Uterus (tissue), 4 donors: ENCODE measurements around the gene MYO1A. TPM values are rescaled to one million over a fixed set of nuclear protein-coding genes. Genes with fewer than 3 reads are reported as not detected.
A peak's percentile ranks its signal among the peaks of the same experiment; 100 is the strongest.

Experiments used
- DNase-seq, 2 donors: peaks; one replicate each; pipeline ENCODE4 v3.0.0-alpha.2; 2019 to 2020
- H3K27ac ChIP-seq, 2 donors: fragments of 200-600 bp; sonication (generic); 1 replicate in 1 of 2; 2 replicates in 1 of 2; pipeline ENCODE4 v1.5.1; 2016 to 2018
- H3K27me3 ChIP-seq, 2 donors: fragments of 200-600 bp; sonication (generic); one replicate each; pipeline ENCODE4 v1.5.1; 2018 to 2019; ENCODE audit warnings: control low read depth in 1 of 2
- H3K36me3 ChIP-seq, 2 donors: fragments of 200-600 bp; sonication (generic); one replicate each; pipeline ENCODE4 v1.5.1; 2019; ENCODE audit warnings: control low read depth in 1 of 2
- H3K4me1 ChIP-seq, 2 donors: fragments of 200-600 bp; sonication (generic); one replicate each; pipeline ENCODE4 v1.5.1; 2018 to 2019; ENCODE audit warnings: control low read depth in 1 of 2
- H3K4me3 ChIP-seq, 2 donors: fragments of 200-600 bp; sonication (generic); 1 replicate in 1 of 2; 2 replicates in 1 of 2; pipeline ENCODE4 v1.5.1; 2018 to 2019; ENCODE audit warnings: mild to moderate bottlenecking in 1 of 2
- H3K9me3 ChIP-seq, 2 donors: fragments of 200-600 bp; sonication (generic); one replicate each; pipeline ENCODE4 v1.5.1; 2019; ENCODE audit warnings: control low read depth in 1 of 2
- POLR2A ChIP-seq, 2 donors: fragments of 450-650 bp; IDR thresholded peaks; one replicate each; pipeline ENCODE4 v1.6.1; 2016; ENCODE audit warnings: antibody characterized with exemption in 2 of 2, mild to moderate bottlenecking in 1 of 2, moderate library complexity in 1 of 2
- intact Hi-C: fragments of 100-400 bp; cut with DNase I; formaldehyde crosslinking; loops from one replicate; pipeline ENCODE4 v1.15.1; 2023; ENCODE audit warnings: low total_unique reads
- total RNA-seq, 4 donors: library from RNA; depleted of rRNA in 3 of 4; stranded (reverse); fragments of >200 nt in 3 of 4; gene quantifications; one replicate each; pipeline versions ENCODE4 v1.1.0 to v1.2.4, GENCODE V29; 2014 to 2023
- TF ChIP-seq, protein P1 (sequence below), 4 experiments: fragments of 200-600 bp in 2 of 4; fragments of 450-650 bp in 2 of 4; sonication (generic) in 2 of 4; IDR thresholded peaks; one replicate each; pipeline ENCODE4 v1.5.1; 2016 to 2019; ENCODE audit warnings: antibody characterized with exemption in 4 of 4, mild to moderate bottlenecking in 2 of 4, moderate library complexity in 1 of 4
- donor health status: DM: yes; HTN: yes; CAD: no.

Gene MYO1A
- total RNA-seq, 4 donors from 2014 or later = 0.59 to 1.3 TPM; not detected in 2

GRCh38 chr12:57092876-57093414 lies 43.0 kb upstream of the MYO1A start:
- H3K36me3 ChIP-seq = no peaks in the 10 kb centered on the region
- no peak for DNase-seq
- TF ChIP-seq POLR2A (IDR thresholded peaks at IDR 0.05) = no peak
- intact Hi-C loops = no loop called here
- no peak overlapping the region for H3K4me3 ChIP-seq
- H3K4me1 ChIP-seq = peaks cover 22 to 35% of the 10 kb centered on the region in 2 donors
- H3K27me3 ChIP-seq = no peaks in the 10 kb centered on the region
- H3K9me3 ChIP-seq = no peaks in the 10 kb centered on the region
- peak overlapping the region; percentile 96 to 99 for H3K27ac ChIP-seq

- intact Hi-C loops = no loop called here
- no peak for DNase-seq
- H3K27ac ChIP-seq = peak overlapping the region; percentile 96 to 99
- no peaks in the 10 kb centered on the region for H3K9me3 ChIP-seq
- no peaks in the 10 kb centered on the region for H3K27me3 ChIP-seq
- no peak for TF ChIP-seq POLR2A (IDR thresholded peaks at IDR 0.05)
- TF ChIP-seq, protein P1, sequence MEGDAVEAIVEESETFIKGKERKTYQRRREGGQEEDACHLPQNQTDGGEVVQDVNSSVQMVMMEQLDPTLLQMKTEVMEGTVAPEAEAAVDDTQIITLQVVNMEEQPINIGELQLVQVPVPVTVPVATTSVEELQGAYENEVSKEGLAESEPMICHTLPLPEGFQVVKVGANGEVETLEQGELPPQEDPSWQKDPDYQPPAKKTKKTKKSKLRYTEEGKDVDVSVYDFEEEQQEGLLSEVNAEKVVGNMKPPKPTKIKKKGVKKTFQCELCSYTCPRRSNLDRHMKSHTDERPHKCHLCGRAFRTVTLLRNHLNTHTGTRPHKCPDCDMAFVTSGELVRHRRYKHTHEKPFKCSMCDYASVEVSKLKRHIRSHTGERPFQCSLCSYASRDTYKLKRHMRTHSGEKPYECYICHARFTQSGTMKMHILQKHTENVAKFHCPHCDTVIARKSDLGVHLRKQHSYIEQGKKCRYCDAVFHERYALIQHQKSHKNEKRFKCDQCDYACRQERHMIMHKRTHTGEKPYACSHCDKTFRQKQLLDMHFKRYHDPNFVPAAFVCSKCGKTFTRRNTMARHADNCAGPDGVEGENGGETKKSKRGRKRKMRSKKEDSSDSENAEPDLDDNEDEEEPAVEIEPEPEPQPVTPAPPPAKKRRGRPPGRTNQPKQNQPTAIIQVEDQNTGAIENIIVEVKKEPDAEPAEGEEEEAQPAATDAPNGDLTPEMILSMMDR (IDR thresholded peaks at IDR 0.05) = no peak
- H3K4me1 ChIP-seq = peaks cover 22 to 35% of the 10 kb centered on the region in 2 donors
- no peaks in the 10 kb centered on the region for H3K36me3 ChIP-seq
- no peak overlapping the region for H3K4me3 ChIP-seq
Measured at GRCh38 chr12:57092529-57092862, 42.6 kb upstream of the MYO1A start.

GRCh38 chr12:57091638-57092528 lies 42.0 kb upstream of the MYO1A start:
- Histone ChIP-seq H3K9me3 (no peaks in the 10 kb centered on the region), H3K4me3 (peak overlapping the region in 1 of 2 donors; percentile 89), H3K36me3 (no peaks in the 10 kb centered on the region), H3K4me1 (peaks cover 22 to 35% of the 10 kb centered on the region in 2 donors), H3K27me3 (no peaks in the 10 kb centered on the region), H3K27ac (peak overlapping the region; percentile 96 to 99)
- intact Hi-C loops = no loop called here
- TF ChIP-seq, protein P1 (IDR thresholded peaks at IDR 0.05) = no peak
- no peak for TF ChIP-seq POLR2A (IDR thresholded peaks at IDR 0.05)
- no peak for DNase-seq

DNA sequence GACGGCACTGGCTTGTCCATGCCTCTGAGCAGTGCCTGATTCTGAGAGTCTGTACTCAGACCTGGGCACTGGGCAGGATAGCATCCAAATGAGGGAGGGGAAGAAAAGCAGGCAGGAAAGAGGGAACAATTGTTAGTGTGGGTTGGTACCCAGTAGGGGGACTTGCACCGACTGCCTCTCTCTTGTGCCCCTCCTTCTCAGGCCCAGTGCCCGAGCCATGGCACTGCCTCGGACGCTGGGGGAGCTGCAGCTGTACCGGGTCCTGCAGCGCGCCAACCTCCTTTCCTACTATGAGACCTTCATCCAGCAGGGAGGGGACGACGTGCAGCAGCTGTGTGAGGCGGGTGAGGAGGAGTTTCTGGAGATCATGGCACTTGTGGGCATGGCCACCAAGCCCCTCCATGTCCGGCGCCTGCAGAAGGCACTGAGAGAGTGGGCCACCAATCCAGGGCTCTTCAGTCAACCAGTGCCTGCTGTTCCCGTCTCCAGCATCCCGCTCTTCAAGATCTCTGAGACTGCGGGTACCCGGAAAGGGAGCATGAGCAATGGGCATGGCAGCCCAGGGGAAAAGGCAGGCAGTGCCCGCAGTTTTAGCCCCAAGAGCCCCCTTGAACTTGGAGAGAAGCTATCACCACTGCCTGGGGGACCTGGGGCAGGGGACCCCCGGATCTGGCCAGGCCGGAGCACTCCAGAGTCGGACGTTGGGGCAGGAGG lies 41.2 kb upstream of the MYO1A start:
- no peak for DNase-seq
- Histone ChIP-seq H3K27ac (peak overlapping the region; percentile 96 to 99), H3K36me3 (no peaks in the 10 kb centered on the region), H3K27me3 (no peaks in the 10 kb centered on the region), H3K9me3 (no peaks in the 10 kb centered on the region), H3K4me3 (peak overlapping the region; percentile 73 to 89), H3K4me1 (peaks cover 22 to 39% of the 10 kb centered on the region in 2 donors)
- intact Hi-C loops = no loop called here
- TF ChIP-seq, protein P1 (IDR thresholded peaks at IDR 0.05) = no peak
- TF ChIP-seq POLR2A (IDR thresholded peaks at IDR 0.05) = no peak

- Histone ChIP-seq H3K4me3 (peak overlapping the region; percentile 73 to 89), H3K9me3 (no peaks in the 10 kb centered on the region), H3K4me1 (peaks cover 22 to 40% of the 10 kb centered on the region in 2 donors), H3K27ac (peak overlapping the region; percentile 96 to 99), H3K36me3 (no peaks in the 10 kb centered on the region), H3K27me3 (no peaks in the 10 kb centered on the region)
- TF ChIP-seq, protein P1 (IDR thresholded peaks at IDR 0.05) = no peak
- no peak for TF ChIP-seq POLR2A (IDR thresholded peaks at IDR 0.05)
- intact Hi-C loops = no loop called here
- DNase-seq = no peak
Measured at GRCh38 chr12:57090490-57090889, 40.6 kb upstream of the MYO1A start.
